Kidney epithelial cell (primary cell): ENCODE results near the gene YPEL4. TPM values are rescaled to one million over a fixed set of nuclear protein-coding genes. Genes with fewer than 3 reads are reported as not detected.

Experiments
- DNase-seq: peaks from one replicate; pipeline ENCODE4 v3.0.0-alpha.2; 2010; ENCODE audit warnings: low read depth
- H3K27me3 ChIP-seq: 2 replicates; pipeline ENCODE4 v1.6.0; 2011; ENCODE audit warnings: low read length; ENCODE audit not compliant: control insufficient read depth, insufficient read depth
- H3K36me3 ChIP-seq: 2 replicates; pipeline ENCODE4 v1.5.1; 2011; ENCODE audit warnings: low read length; ENCODE audit not compliant: control insufficient read depth, insufficient read depth
- H3K4me3 ChIP-seq: 2 replicates; pipeline ENCODE4 v1.5.1; 2011; ENCODE audit warnings: low read depth, mild to moderate bottlenecking, control low read depth, low read length
- CTCF ChIP-seq: IDR thresholded peaks from 2 replicates; pipeline ENCODE4 v1.5.1; 2011; ENCODE audit warnings: mild to moderate bottlenecking, moderate library complexity, low read length, control low read depth, inconsistent platforms; ENCODE audit not compliant: insufficient read depth, poor library complexity, severe bottlenecking
- total RNA-seq: library from RNA; depleted of rRNA; stranded (reverse); fragments of >200 nt; gene quantifications from 2 replicates; pipeline ENCODE4 v1.2.3, GENCODE V29; 2015

The YPEL4 gene
- total RNA-seq, 1 donor from 2014 or later, result not detected

- no peak overlapping the region for H3K4me3 ChIP-seq
- TF ChIP-seq CTCF, result no peak
- no peak for DNase-seq
- no peaks in the 10 kb centered on the region for H3K36me3 ChIP-seq
- H3K27me3 ChIP-seq, result peaks cover 2% of the 10 kb centered on the region
Measured at GRCh38 chr11:57610170-57610569, 39.5 kb downstream of the YPEL4 start.

- Histone ChIP-seq H3K27me3 (no peaks in the 10 kb centered on the region), H3K4me3 (no peak overlapping the region), H3K36me3 (no peaks in the 10 kb centered on the region)
- no peak for DNase-seq
- no peak for TF ChIP-seq CTCF
Measured at GRCh38 chr11:57605028-57605420, 44.7 kb downstream of the YPEL4 start.

- DNase-seq, result no peak
- Histone ChIP-seq H3K4me3 (no peak overlapping the region), H3K27me3 (no peaks in the 10 kb centered on the region), H3K36me3 (no peaks in the 10 kb centered on the region)
- TF ChIP-seq CTCF, result no peak
Measured at GRCh38 chr11:57604296-57605027, 45.2 kb downstream of the YPEL4 start.

GRCh38 chr11:57601297-57601696 lies 48.4 kb downstream of the YPEL4 start:
- Histone ChIP-seq H3K36me3 (no peaks in the 10 kb centered on the region), H3K27me3 (peaks cover 4% of the 10 kb centered on the region), H3K4me3 (no peak overlapping the region)
- no peak for DNase-seq
- TF ChIP-seq CTCF, result no peak

DNA sequence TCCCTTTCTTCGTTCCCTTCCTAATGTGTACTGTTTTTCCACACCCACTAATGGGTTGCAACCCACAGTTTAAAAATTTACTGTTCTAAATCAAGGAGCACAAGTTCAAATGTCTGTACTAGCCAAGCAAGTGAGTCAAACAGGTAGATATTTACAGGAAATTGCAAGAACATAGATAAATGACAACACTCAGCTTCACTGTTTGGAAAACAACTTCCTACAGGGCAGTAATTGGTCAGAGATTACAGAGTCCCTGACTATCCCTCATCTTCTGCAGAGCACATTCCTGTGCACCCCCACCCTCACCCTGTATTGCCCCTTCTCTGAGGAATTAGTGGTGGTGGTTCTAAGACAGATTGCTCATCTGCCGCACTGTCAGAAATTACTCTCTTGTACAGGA lies 50.3 kb downstream of the YPEL4 start:
- no peak for TF ChIP-seq CTCF
- Histone ChIP-seq H3K36me3 (no peaks in the 10 kb centered on the region), H3K4me3 (no peak overlapping the region), H3K27me3 (peaks cover 4% of the 10 kb centered on the region)
- DNase-seq, result no peak

- TF ChIP-seq CTCF, result no peak
- Histone ChIP-seq H3K27me3 (peaks cover 4% of the 10 kb centered on the region), H3K36me3 (no peaks in the 10 kb centered on the region), H3K4me3 (no peak overlapping the region)
- no peak for DNase-seq
Measured at GRCh38 chr11:57598831-57599155, 50.9 kb downstream of the YPEL4 start.
